Endothelial cell of umbilical vein (primary cell): Measurements from ENCODE around the gene MTR. TPM values are rescaled to one million over a fixed set of nuclear protein-coding genes. Genes with fewer than 3 reads are reported as not detected.

Experiments used
- BruUV-seq: library from RNA; stranded (reverse); fragments of 400-500 nt; replicated peaks from 2 replicates; lab custom pipeline; 2021; lab: Mats Ljungman, UMichigan
- CTCF ChIA-PET: fragments of 300-600, 350-600 bp; sonication (Branson Sonifier 250); formaldehyde crosslinking; loops from one replicate; lab custom pipeline; 2021; ENCODE audit warnings: antibody characterized with exemption, inconsistent platforms; lab: Charles Lee
- POLR2A ChIA-PET: fragments of 300-600, 350-600 bp; sonication (Branson Sonifier 250); formaldehyde crosslinking; loops from one replicate; lab custom pipeline; 2021; ENCODE audit warnings: antibody characterized with exemption, inconsistent platforms; lab: Charles Lee
- DNase-seq: peaks from one replicate; pipeline ENCODE4 v3.0.0-alpha.2; 2011; ENCODE audit warnings: low read depth, low spot score
- FAIRE-seq: peaks from 2 replicates; lab custom pipeline; 2011; peaks lifted over from hg19 to GRCh38; lab: Jason Lieb, UNC
- H2AFZ ChIP-seq: 2 replicates; pipeline ENCODE4 v1.6.0; 2012; ENCODE audit warnings: low read depth, low read length, control low read depth, inconsistent platforms
- H3K27ac ChIP-seq: 2 replicates; pipeline ENCODE4 v1.5.1; 2011; ENCODE audit warnings: low read depth, mild to moderate bottlenecking, control low read depth, low read length, moderate library complexity; ENCODE audit not compliant: insufficient read depth
- H3K27me3 ChIP-seq, 2 experiments: 2 replicates each; pipeline versions ENCODE4 v1.6.0 to v1.6.1; 2011; ENCODE audit warnings: low read length in 2 of 2, mixed read lengths in 1 of 2; ENCODE audit not compliant: control insufficient read depth in 2 of 2, insufficient read depth in 2 of 2
- H3K36me3 ChIP-seq, 2 experiments: 2 replicates in 1 of 2; 3 replicates in 1 of 2; pipeline ENCODE4 v1.5.1; 2011; ENCODE audit warnings: low read length in 2 of 2, mild to moderate bottlenecking in 1 of 2, moderate library complexity in 1 of 2; ENCODE audit not compliant: control insufficient read depth in 2 of 2, insufficient read depth in 2 of 2; ENCODE audit errors: extremely low read depth in 1 of 2
- H3K4me1 ChIP-seq: 3 replicates; pipeline ENCODE4 v1.5.1; 2011; ENCODE audit warnings: mild to moderate bottlenecking, low read length; ENCODE audit not compliant: control insufficient read depth, insufficient read depth; ENCODE audit errors: extremely low read depth
- H3K4me2 ChIP-seq: 2 replicates; pipeline ENCODE4 v1.6.1; 2011; ENCODE audit warnings: low read length, control low read depth, mixed read lengths; ENCODE audit not compliant: insufficient read depth
- H3K4me3 ChIP-seq, 3 experiments: fragments of 200-600 bp in 1 of 3; sonication (generic), shearing (Covaris generic) in 1 of 3; replicated peaks in 1 of 3; 2 replicates each; pipeline ENCODE4 v1.5.1; 2011 to 2016; ENCODE audit warnings: control low read depth in 3 of 3, low read length in 3 of 3, mild to moderate bottlenecking in 2 of 3, inconsistent platforms in 1 of 3, low read depth in 1 of 3, moderate library complexity in 1 of 3; ENCODE audit not compliant: insufficient read depth in 1 of 3
- H3K79me2 ChIP-seq: 2 replicates; pipeline ENCODE4 v1.6.0; 2012; ENCODE audit warnings: low read length, inconsistent platforms; ENCODE audit not compliant: control insufficient read depth, insufficient read depth
- H3K9ac ChIP-seq: replicated peaks from 2 replicates; pipeline ENCODE3; 2011; ENCODE audit warnings: low read length, control low read depth; ENCODE audit not compliant: insufficient read depth; ENCODE audit errors: extremely low read depth
- H3K9me1 ChIP-seq: replicated peaks from 3 replicates; pipeline ENCODE4 v1.6.0; 2011; ENCODE audit warnings: mild to moderate bottlenecking, low read length; ENCODE audit not compliant: control insufficient read depth, insufficient read depth; ENCODE audit errors: extremely low read depth
- H3K9me3 ChIP-seq: replicated peaks from 2 replicates; pipeline ENCODE4 v1.5.1; 2012; ENCODE audit warnings: low read length, inconsistent platforms; ENCODE audit not compliant: control insufficient read depth, insufficient read depth
- H4K20me1 ChIP-seq: replicated peaks from 2 replicates; pipeline ENCODE3; 2011; ENCODE audit warnings: mild to moderate bottlenecking, low read length; ENCODE audit not compliant: control insufficient read depth, insufficient read depth; ENCODE audit errors: extremely low read depth
- CTCF ChIP-seq, 2 donors: IDR thresholded peaks; 1 replicate in 1 of 2; 2 replicates in 1 of 2; pipeline ENCODE4 v1.5.1; 2011; ENCODE audit warnings: low read length in 2 of 2, mild to moderate bottlenecking in 2 of 2, moderate library complexity in 2 of 2, control low read depth in 1 of 2, inconsistent platforms in 1 of 2, low read depth in 1 of 2; ENCODE audit not compliant: insufficient read depth in 1 of 2; ENCODE audit errors: extremely low read depth in 1 of 2
- EZH2 ChIP-seq: IDR thresholded peaks from 2 replicates; pipeline ENCODE4 v1.6.1; 2012; ENCODE audit warnings: borderline replicate concordance, low read depth, mild to moderate bottlenecking, moderate library complexity, low read length, inconsistent platforms; ENCODE audit not compliant: severe bottlenecking
- FOS ChIP-seq: IDR thresholded peaks from 2 replicates; pipeline ENCODE4 v1.6.1; 2011; ENCODE audit warnings: mild to moderate bottlenecking, low read length, moderate library complexity, borderline replicate concordance; ENCODE audit not compliant: insufficient read depth
- GATA2 ChIP-seq: IDR thresholded peaks from 2 replicates; pipeline ENCODE4 v1.7.0; 2011; ENCODE audit warnings: low read depth, mild to moderate bottlenecking, moderate library complexity, mixed read lengths, low read length; ENCODE audit not compliant: insufficient read length, insufficient read depth
- JUN ChIP-seq: IDR thresholded peaks from 2 replicates; pipeline ENCODE4 v1.6.1; 2011; ENCODE audit warnings: borderline replicate concordance, low read depth; ENCODE audit not compliant: insufficient read length, insufficient read depth
- MYC ChIP-seq: IDR thresholded peaks from one replicate; pipeline ENCODE4 v1.6.1; 2011; ENCODE audit warnings: mild to moderate bottlenecking, low read depth, low read length
- POLR2A ChIP-seq: IDR thresholded peaks from 2 replicates; pipeline ENCODE4 v1.6.1; 2012; ENCODE audit warnings: low read depth, mild to moderate bottlenecking, control low read depth, low read length
- POLR2AphosphoS5 ChIP-seq: IDR thresholded peaks from 2 replicates; pipeline ENCODE4 v1.6.1; 2012; ENCODE audit warnings: low read depth, mild to moderate bottlenecking, control low read depth, low read length, moderate library complexity; ENCODE audit not compliant: insufficient read depth
- dilution Hi-C: fragments of 300-500 bp; cut with MboI; formaldehyde crosslinking; loops from one replicate; pipeline ENCODE4 v1.15.0; 2019; ENCODE audit warnings: low sequenced_read_pairs; ENCODE audit not compliant: extremely low pct_ligation_motif_present
- intact Hi-C: fragments of 100-400 bp; cut with micrococcal nuclease; formaldehyde crosslinking; loops from one replicate; pipeline ENCODE4 v1.10.0; 2022
- polyA plus RNA-seq, 4 experiments: library from polyadenylated mRNA; depleted of rRNA in 3 of 4; stranded (reverse) in 3 of 4; unstranded in 1 of 4; fragments of >200 nt; gene quantifications; 2 replicates each; pipeline versions ENCODE4 v1.2.1 to v1.2.3, GENCODE V29; 2011 to 2012; ENCODE audit warnings: missing spikeins in 1 of 4
- total RNA-seq: library from RNA; stranded (reverse); gene quantifications from 2 replicates; pipeline ENCODE4 v1.2.3, GENCODE V29; 2021

Gene MTR
- total and polyA plus RNA-seq, 2 donors (not counting 3 experiments of a cell fraction or from before 2014, with no cell fraction given): 6.7 to 45.2 TPM

- no peaks in the 10 kb centered on the region for H3K9me3 ChIP-seq
- H3K36me3 ChIP-seq: peaks cover 0 to 4% of the 10 kb centered on the region in 2 experiments
- no peaks in the 10 kb centered on the region for H3K27me3 ChIP-seq
- FAIRE-seq (no peak), DNase-seq (no peak)
- no peak overlapping the region for H3K9ac ChIP-seq
- intact Hi-C loops: no loop called here
- POLR2A ChIA-PET: no interaction called here
- TF ChIP-seq POLR2AphosphoS5: no peak
- no peak for TF ChIP-seq JUN
- TF ChIP-seq EZH2: no peak
- no peak for TF ChIP-seq MYC
- TF ChIP-seq POLR2A: no peak
- TF ChIP-seq FOS: no peak
- no peak for TF ChIP-seq GATA2
- no peak for TF ChIP-seq CTCF (IDR thresholded peaks at IDR 0.05; ENCODE audit: extremely low read depth in 1 of 2, insufficient read depth in 1 of 2, low read depth in 1 of 2, low read length in 2 of 2)
- no peak overlapping the region for H3K4me2 ChIP-seq
- CTCF ChIA-PET: no interaction called here
- no peak overlapping the region for H2AFZ ChIP-seq
- no peaks in the 10 kb centered on the region for H4K20me1 ChIP-seq
- no peak overlapping the region for H3K27ac ChIP-seq
- no peaks in the 10 kb centered on the region for H3K4me1 ChIP-seq
- dilution Hi-C loops: no loop called here
- no peaks in the 10 kb centered on the region for H3K9me1 ChIP-seq
- BruUV-seq: no TSS peak
- H3K79me2 ChIP-seq: no peaks in the 10 kb centered on the region
- no peak overlapping the region for H3K4me3 ChIP-seq
Measured at GRCh38 chr1:236845830-236846229, 50.7 kb downstream of the MTR start.
